ENCODE data around the gene AGMO. TPM values are rescaled to one million over a fixed set of nuclear protein-coding genes. Genes with fewer than 3 reads are reported as not detected.

The AGMO gene
- total RNA-seq, 1 experiment from 2014 or later: not detected

- intact Hi-C loops (cut with micrococcal nuclease): no loop called here
- Histone ChIP-seq H3K27me3 (ENCODE audit: insufficient read depth, low read length) (no peaks in the 10 kb centered on the region), H3K9me2 (ENCODE audit: insufficient read depth) (no peaks in the 10 kb centered on the region), H3K79me2 (ENCODE audit: insufficient read depth, low read length) (no peaks in the 10 kb centered on the region), H3K4me3 (replicated peaks in 1 of 2; ENCODE audit: low read depth in 1 of 2, low read length in 2 of 2) (no peak overlapping the region), H3K9ac (ENCODE audit: low read length) (no peak overlapping the region), H2AFZ (ENCODE audit: low read depth, low read length, poor library complexity, severe bottlenecking) (no peak overlapping the region), H3K4me1 (ENCODE audit: control insufficient read depth in 1 of 2, insufficient read depth in 2 of 2, low read length in 2 of 2) (peaks cover 0 to 13% of the 10 kb centered on the region in 2 experiments; a peak in 2 of 4 replicates), H3K9me3 (ENCODE audit: control insufficient read depth in 1 of 2, insufficient read depth in 1 of 2, low read depth in 1 of 2, low read length in 2 of 2) (no peaks in the 10 kb centered on the region), H4K20me1 (ENCODE audit: insufficient read depth) (no peaks in the 10 kb centered on the region), H3K36me3 (ENCODE audit: control insufficient read depth in 1 of 2, insufficient read depth in 2 of 2, low read length in 2 of 2) (no peaks in the 10 kb centered on the region), H3K4me2 (ENCODE audit: low read length) (no peak overlapping the region), H3K27ac (ENCODE audit: low read depth, low read length) (no peak overlapping the region)
- ATAC-seq (no peak), DNase-seq (ENCODE audit: low read depth, low spot score) (no peak)
- ChIA-PET POLR2A (no interaction called here), RAD21 (ENCODE audit: low non-redundant PET in 1 of 2, low total read pairs in 2 of 2, uncharacterized antibody in 2 of 2, unreplicated experiment in 2 of 2) (no interaction called here), CTCF (no interaction called here)
- TF ChIP-seq CEBPB (IDR thresholded peaks at IDR 0.05; ENCODE audit: low read depth) (no peak), SRF (IDR thresholded peaks at IDR 0.05; ENCODE audit: low read depth) (no peak), ZNF274 (IDR thresholded peaks at IDR 0.05; ENCODE audit: low read depth, low read length) (no peak), JUND (IDR thresholded peaks at IDR 0.05) (no peak), EZH2phosphoT487 (IDR thresholded peaks at IDR 0.05; ENCODE audit: borderline replicate concordance) (no peak), ATF3 (IDR thresholded peaks at IDR 0.05) (no peak), POLR2AphosphoS5 (IDR thresholded peaks at IDR 0.05; ENCODE audit: low read depth, low read length) (no peak), TCF7L2 (IDR thresholded peaks at IDR 0.05; ENCODE audit: borderline replicate concordance, extremely low read depth, insufficient read depth, insufficient read length) (no peak), CBX3 (IDR thresholded peaks at IDR 0.05; ENCODE audit: low read depth) (no peak), FOSL1 (IDR thresholded peaks at IDR 0.05; ENCODE audit: low read depth) (no peak), ELF1 (IDR thresholded peaks at IDR 0.05; ENCODE audit: borderline replicate concordance, low read depth) (no peak), EGR1 (IDR thresholded peaks at IDR 0.05; ENCODE audit: low read depth) (no peak), SP1 (IDR thresholded peaks at IDR 0.05; ENCODE audit: low read depth) (no peak), EZH2 (IDR thresholded peaks at IDR 0.05) (no peak), ZFX (IDR thresholded peaks at IDR 0.05) (no peak), YY1 (IDR thresholded peaks at IDR 0.05; ENCODE audit: extremely low read depth, insufficient replicate concordance, low read depth, low read length) (no peak), MAX (IDR thresholded peaks at IDR 0.05) (no peak), RAD21 (IDR thresholded peaks at IDR 0.05; ENCODE audit: low read depth) (no peak), CTCF (IDR thresholded peaks at IDR 0.05 in 2 of 3, conservative IDR thresholded peaks at IDR 0.05 in 1 of 3; ENCODE audit: borderline replicate concordance in 1 of 3, insufficient read depth in 1 of 3, low read depth in 2 of 3, low read length in 2 of 3) (no peak)
- no TSS peak for BruUV-seq (replicated peaks)
Measured at GRCh38 chr7:15214976-15215375, 346.8 kb downstream of the AGMO start.
